WTC11 (cell line): ENCODE data around the gene TREML1. TPM values are rescaled to one million over a fixed set of nuclear protein-coding genes. Genes with fewer than 3 reads are reported as not detected.

Experiments
- ATAC-seq: fragments of 200-7000 bp; cut with Tn5 transposase; 2 replicates; pipeline ENCODE4 v1.10.0; 2021; ENCODE audit warnings: mild to moderate bottlenecking, moderate library complexity
- CTCF ChIA-PET: fragments of 300-600 bp; sonication (Branson Sonifier 250); formaldehyde crosslinking; loops from one replicate; lab custom pipeline; 2021; ENCODE audit warnings: antibody characterized with exemption; lab: Charles Lee
- POLR2A ChIA-PET: fragments of 350-600 bp; sonication (Branson Sonifier 250); formaldehyde crosslinking; loops from one replicate; lab custom pipeline; 2021; ENCODE audit warnings: antibody characterized with exemption; lab: Charles Lee
- DNase-seq: peaks from one replicate; pipeline ENCODE4 v3.0.0; 2021; ENCODE audit warnings: low spot score
- H3K27ac Mint-ChIP-seq: 2 replicates; pipeline ENCODE4 v1.8.0; 2021; ENCODE audit warnings: mixed read lengths
- H3K27me3 Mint-ChIP-seq: 2 replicates; pipeline ENCODE4 v1.8.0; 2021; ENCODE audit warnings: low read depth, mild to moderate bottlenecking, moderate library complexity, mixed read lengths
- H3K36me3 Mint-ChIP-seq: 2 replicates; pipeline ENCODE4 v1.8.0; 2021; ENCODE audit warnings: mixed read lengths
- H3K4me1 Mint-ChIP-seq: 2 replicates; pipeline ENCODE4 v1.8.0; 2022; ENCODE audit warnings: mixed read lengths
- H3K4me3 Mint-ChIP-seq: 2 replicates; pipeline ENCODE4 v1.8.0; 2021; ENCODE audit warnings: mild to moderate bottlenecking, moderate library complexity, mixed read lengths
- H3K9me3 Mint-ChIP-seq: 2 replicates; pipeline ENCODE4 v1.8.0; 2021; ENCODE audit warnings: mixed read lengths
- ATF1 ChIP-seq: sonication (generic); formaldehyde crosslinking; IDR thresholded peaks from 2 replicates; pipeline ENCODE4 v1.8.1; 2023; ENCODE audit warnings: mild to moderate bottlenecking, moderate library complexity, missing genetic modification reagents
- CBFB ChIP-seq: sonication (generic); formaldehyde crosslinking; IDR thresholded peaks from 2 replicates; pipeline ENCODE4 v1.8.1; 2022; ENCODE audit warnings: mild to moderate bottlenecking, low read depth, missing genetic modification reagents
- FOXK1 ChIP-seq: sonication (generic); formaldehyde crosslinking; IDR thresholded peaks from 2 replicates; pipeline ENCODE4 v1.8.0; 2022; ENCODE audit warnings: mild to moderate bottlenecking, moderate library complexity, missing genetic modification reagents
- GRHL2 ChIP-seq: fragments of 250-450 bp; sonication (Bioruptor Pico); IDR thresholded peaks from 2 replicates; pipeline ENCODE4 v1.8.0; 2022; ENCODE audit warnings: mild to moderate bottlenecking, moderate library complexity; ENCODE audit not compliant: insufficient replicate concordance, severe bottlenecking
- HMGA2 ChIP-seq: fragments of 250-450 bp; sonication (Bioruptor Pico); IDR thresholded peaks from 2 replicates; pipeline ENCODE4 v1.4.0; 2021; ENCODE audit warnings: mild to moderate bottlenecking, moderate library complexity
- JUN ChIP-seq: sonication (generic); formaldehyde crosslinking; IDR thresholded peaks from 2 replicates; pipeline ENCODE4 v1.8.0; 2023; ENCODE audit warnings: mild to moderate bottlenecking, missing genetic modification reagents
- MYBL2 ChIP-seq: sonication (generic); formaldehyde crosslinking; IDR thresholded peaks from 2 replicates; pipeline ENCODE4 v1.8.1; 2023; ENCODE audit warnings: mild to moderate bottlenecking, moderate library complexity, missing genetic modification reagents
- NFATC4 ChIP-seq: fragments of 250-450 bp; sonication (Bioruptor Pico); IDR thresholded peaks from 2 replicates; pipeline ENCODE4 v1.9.0; 2021; ENCODE audit warnings: mild to moderate bottlenecking
- NFYB ChIP-seq: sonication (generic); formaldehyde crosslinking; conservative IDR thresholded peaks from 2 replicates; pipeline ENCODE4 v1.8.0; 2022; ENCODE audit warnings: low read depth, missing genetic modification reagents
- NR1H2 ChIP-seq: sonication (generic); formaldehyde crosslinking; IDR thresholded peaks from 2 replicates; pipeline ENCODE4 v1.9.0; 2021; ENCODE audit warnings: mild to moderate bottlenecking, moderate library complexity, missing genetic modification reagents
- NR2C2 ChIP-seq: sonication (generic); formaldehyde crosslinking; IDR thresholded peaks from 2 replicates; pipeline ENCODE4 v1.8.0; 2022; ENCODE audit warnings: mild to moderate bottlenecking, missing genetic modification reagents
- OVOL2 ChIP-seq: fragments of 250-450 bp; sonication (Bioruptor Pico); IDR thresholded peaks from 2 replicates; pipeline ENCODE4 v1.9.0; 2021; ENCODE audit warnings: mild to moderate bottlenecking, borderline replicate concordance
- RELA ChIP-seq: sonication (generic); formaldehyde crosslinking; IDR thresholded peaks from 2 replicates; pipeline ENCODE4 v1.8.1; 2022; ENCODE audit warnings: missing genetic modification reagents, mild to moderate bottlenecking, borderline replicate concordance
- RORB ChIP-seq: fragments of 250-450 bp; sonication (Bioruptor Pico); IDR thresholded peaks from 2 replicates; pipeline ENCODE4 v1.9.0; 2021; ENCODE audit warnings: mild to moderate bottlenecking
- SOX15 ChIP-seq: fragments of 250-450 bp; sonication (Bioruptor Pico); IDR thresholded peaks from 2 replicates; pipeline ENCODE4 v1.9.0; 2021; ENCODE audit warnings: mild to moderate bottlenecking
- SP1 ChIP-seq: sonication (generic); formaldehyde crosslinking; conservative IDR thresholded peaks from 2 replicates; pipeline ENCODE4 v1.8.1; 2022; ENCODE audit warnings: missing genetic modification reagents
- TEAD4 ChIP-seq: sonication (generic); formaldehyde crosslinking; IDR thresholded peaks from 2 replicates; pipeline ENCODE4 v1.8.0; 2022; ENCODE audit warnings: mild to moderate bottlenecking, missing genetic modification reagents
- TP53 ChIP-seq: sonication (generic); formaldehyde crosslinking; IDR thresholded peaks from 2 replicates; pipeline ENCODE4 v1.8.1; 2023; ENCODE audit warnings: mild to moderate bottlenecking, missing genetic modification reagents
- ZBTB21 ChIP-seq: sonication (generic); formaldehyde crosslinking; IDR thresholded peaks from 2 replicates; pipeline ENCODE4 v1.8.1; 2023; ENCODE audit warnings: mild to moderate bottlenecking, missing genetic modification reagents, borderline replicate concordance
- ZNF219 ChIP-seq: sonication (generic); formaldehyde crosslinking; IDR thresholded peaks from 2 replicates; pipeline ENCODE4 v1.8.0; 2023; ENCODE audit warnings: missing genetic modification reagents, mild to moderate bottlenecking, borderline replicate concordance
- ZNF396 ChIP-seq: fragments of 250-450 bp; sonication (Bioruptor Pico); IDR thresholded peaks from 2 replicates; pipeline ENCODE4 v1.8.0; 2021; ENCODE audit warnings: mild to moderate bottlenecking, moderate library complexity, borderline replicate concordance
- ZNF423 ChIP-seq: fragments of 250-450 bp; sonication (Bioruptor Pico); IDR thresholded peaks from 2 replicates; pipeline ENCODE4 v2.1.2; 2022; ENCODE audit warnings: mild to moderate bottlenecking, moderate library complexity
- ZNF671 ChIP-seq: fragments of 250-450 bp; sonication (Bioruptor Pico); IDR thresholded peaks from 2 replicates; pipeline ENCODE4 v1.8.0; 2021; ENCODE audit warnings: mild to moderate bottlenecking
- total RNA-seq: library from RNA; stranded (reverse); gene quantifications from 3 replicates; pipeline ENCODE4 v1.2.3, GENCODE V29; 2021
- TF ChIP-seq, protein P1 (sequence below): sonication (generic); formaldehyde crosslinking; conservative IDR thresholded peaks from 2 replicates; pipeline ENCODE4 v1.8.1; 2022; ENCODE audit warnings: mild to moderate bottlenecking, missing genetic modification reagents
- TF ChIP-seq, protein P2 (sequence below): fragments of 250-450 bp; sonication (Bioruptor Pico); IDR thresholded peaks from 2 replicates; pipeline ENCODE4 v2.1.2; 2022; ENCODE audit warnings: mild to moderate bottlenecking, moderate library complexity
- TF ChIP-seq, protein P3 (sequence below): sonication (generic); formaldehyde crosslinking; IDR thresholded peaks from 2 replicates; pipeline ENCODE4 v1.8.0; 2022; ENCODE audit warnings: mild to moderate bottlenecking, missing genetic modification reagents
- TF ChIP-seq, protein P4 (sequence below): fragments of 250-450 bp; sonication (Bioruptor Pico); IDR thresholded peaks from 2 replicates; pipeline ENCODE4 v1.8.0; 2021; ENCODE audit warnings: mild to moderate bottlenecking
- TF ChIP-seq, protein P5 (sequence below): sonication (generic); formaldehyde crosslinking; IDR thresholded peaks from 2 replicates; pipeline ENCODE4 v1.8.1; 2022; ENCODE audit warnings: low read depth, mild to moderate bottlenecking, moderate library complexity, missing genetic modification reagents, borderline replicate concordance

Gene TREML1
- total RNA-seq, 1 experiment from 2014 or later = not detected

DNA sequence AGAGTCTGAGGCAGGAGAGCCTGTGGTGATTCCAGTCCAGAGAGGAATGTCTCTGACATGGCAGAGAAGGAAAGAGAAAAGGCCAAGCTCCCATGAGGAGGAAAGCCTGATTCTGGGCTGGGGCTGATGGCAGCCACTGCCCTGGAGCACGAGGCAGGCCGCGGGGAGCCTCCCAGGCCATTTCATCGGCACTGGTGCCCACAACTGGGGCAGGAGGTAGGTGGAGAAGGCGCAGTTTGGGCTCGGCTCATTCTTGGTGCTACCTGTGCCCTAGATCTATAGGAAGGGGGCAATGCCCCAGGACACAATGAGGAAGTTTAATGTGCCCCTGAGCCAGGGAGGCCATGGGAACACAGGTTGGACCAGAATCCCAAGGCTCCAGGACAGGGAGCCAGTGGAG, 2.6 kb upstream of the TREML1 start:
- peaks cover 3% of the 10 kb centered on the region; the same call in 1 of the 2 replicates for H3K27me3 Mint-ChIP-seq

DNA sequence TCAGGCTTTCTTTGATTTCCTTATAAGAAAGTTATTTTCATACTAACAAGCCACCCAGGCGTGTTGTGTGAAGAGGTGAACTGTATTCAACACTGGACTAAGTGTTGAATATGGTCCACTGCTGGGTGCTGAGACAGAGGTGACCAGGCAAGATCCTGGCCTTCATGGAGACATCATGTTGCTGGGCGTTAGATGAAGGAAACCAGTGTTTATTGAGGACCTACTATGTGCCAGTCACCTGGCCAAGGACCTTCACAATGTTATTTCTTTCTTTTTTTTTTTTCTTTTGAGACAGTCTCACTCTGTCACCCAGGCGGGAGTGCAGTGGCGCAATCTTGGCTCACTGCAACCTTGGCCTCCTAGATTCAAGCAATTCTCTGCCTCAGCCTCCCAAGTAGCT, 1.9 kb upstream of the TREML1 start:
- ATAC-seq (no peak), DNase-seq (no peak)
- Mint-ChIP-seq H3K4me3 (no peak overlapping the region), H3K27ac (no peak overlapping the region), H3K27me3 (peaks cover 5% of the 10 kb centered on the region), H3K4me1 (peaks cover 11% of the 10 kb centered on the region), H3K36me3 (no peaks in the 10 kb centered on the region), H3K9me3 (no peaks in the 10 kb centered on the region)
- POLR2A ChIA-PET = no interaction called here
- TF ChIP-seq NR2C2 (CRISPR knock-in tag) = no peak
- no peak for TF ChIP-seq JUN (CRISPR knock-in tag)
- TF ChIP-seq NFYB (CRISPR knock-in tag) = no peak
- TF ChIP-seq GRHL2 (CRISPR knock-in tag) = no peak
- TF ChIP-seq ZNF671 (CRISPR knock-in tag) = no peak
- TF ChIP-seq ZNF219 (CRISPR knock-in tag) = no peak
- no peak for TF ChIP-seq ATF1 (CRISPR knock-in tag)
- TF ChIP-seq ZBTB21 (CRISPR knock-in tag) = no peak
- TF ChIP-seq, protein P1, sequence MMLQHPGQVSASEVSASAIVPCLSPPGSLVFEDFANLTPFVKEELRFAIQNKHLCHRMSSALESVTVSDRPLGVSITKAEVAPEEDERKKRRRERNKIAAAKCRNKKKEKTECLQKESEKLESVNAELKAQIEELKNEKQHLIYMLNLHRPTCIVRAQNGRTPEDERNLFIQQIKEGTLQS (CRISPR knock-in tag) = no peak
- no peak for TF ChIP-seq RORB (CRISPR knock-in tag)
- no peak for TF ChIP-seq MYBL2 (CRISPR knock-in tag)
- no peak for TF ChIP-seq SP1 (CRISPR knock-in tag)
- TF ChIP-seq, protein P2, sequence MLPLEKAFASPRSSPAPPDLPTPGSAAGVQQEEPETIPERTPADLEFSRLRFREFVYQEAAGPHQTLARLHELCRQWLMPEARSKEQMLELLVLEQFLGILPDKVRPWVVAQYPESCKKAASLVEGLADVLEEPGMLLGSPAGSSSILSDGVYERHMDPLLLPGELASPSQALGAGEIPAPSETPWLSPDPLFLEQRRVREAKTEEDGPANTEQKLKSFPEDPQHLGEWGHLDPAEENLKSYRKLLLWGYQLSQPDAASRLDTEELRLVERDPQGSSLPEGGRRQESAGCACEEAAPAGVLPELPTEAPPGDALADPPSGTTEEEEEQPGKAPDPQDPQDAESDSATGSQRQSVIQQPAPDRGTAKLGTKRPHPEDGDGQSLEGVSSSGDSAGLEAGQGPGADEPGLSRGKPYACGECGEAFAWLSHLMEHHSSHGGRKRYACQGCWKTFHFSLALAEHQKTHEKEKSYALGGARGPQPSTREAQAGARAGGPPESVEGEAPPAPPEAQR (CRISPR knock-in tag) = no peak
- no peak for TF ChIP-seq HMGA2 (CRISPR knock-in tag)
- no peak for TF ChIP-seq OVOL2 (CRISPR knock-in tag)
- TF ChIP-seq, protein P3, sequence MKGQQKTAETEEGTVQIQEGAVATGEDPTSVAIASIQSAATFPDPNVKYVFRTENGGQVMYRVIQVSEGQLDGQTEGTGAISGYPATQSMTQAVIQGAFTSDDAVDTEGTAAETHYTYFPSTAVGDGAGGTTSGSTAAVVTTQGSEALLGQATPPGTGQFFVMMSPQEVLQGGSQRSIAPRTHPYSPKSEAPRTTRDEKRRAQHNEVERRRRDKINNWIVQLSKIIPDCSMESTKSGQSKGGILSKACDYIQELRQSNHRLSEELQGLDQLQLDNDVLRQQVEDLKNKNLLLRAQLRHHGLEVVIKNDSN (CRISPR knock-in tag) = no peak
- no peak for TF ChIP-seq NFATC4
- no peak for TF ChIP-seq ZNF423
- TF ChIP-seq TEAD4 (CRISPR knock-in tag) = no peak
- TF ChIP-seq FOXK1 (CRISPR knock-in tag) = no peak
- CTCF ChIA-PET = no interaction called here

More for the DNA sequence above, 2.6 kb upstream of the TREML1 start:
- ChIA-PET POLR2A (no interaction called here), CTCF (no interaction called here)
- Mint-ChIP-seq H3K4me1 (peaks cover 11% of the 10 kb centered on the region), H3K36me3 (no peaks in the 10 kb centered on the region), H3K9me3 (no peaks in the 10 kb centered on the region), H3K27ac (no peak overlapping the region), H3K4me3 (no peak overlapping the region)
- DNase-seq (no peak), ATAC-seq (no peak)
- TF ChIP-seq, protein P4, sequence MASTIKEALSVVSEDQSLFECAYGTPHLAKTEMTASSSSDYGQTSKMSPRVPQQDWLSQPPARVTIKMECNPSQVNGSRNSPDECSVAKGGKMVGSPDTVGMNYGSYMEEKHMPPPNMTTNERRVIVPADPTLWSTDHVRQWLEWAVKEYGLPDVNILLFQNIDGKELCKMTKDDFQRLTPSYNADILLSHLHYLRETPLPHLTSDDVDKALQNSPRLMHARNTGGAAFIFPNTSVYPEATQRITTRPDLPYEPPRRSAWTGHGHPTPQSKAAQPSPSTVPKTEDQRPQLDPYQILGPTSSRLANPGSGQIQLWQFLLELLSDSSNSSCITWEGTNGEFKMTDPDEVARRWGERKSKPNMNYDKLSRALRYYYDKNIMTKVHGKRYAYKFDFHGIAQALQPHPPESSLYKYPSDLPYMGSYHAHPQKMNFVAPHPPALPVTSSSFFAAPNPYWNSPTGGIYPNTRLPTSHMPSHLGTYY = no peak
- TF ChIP-seq CBFB (CRISPR knock-in tag) (no peak), RELA (CRISPR knock-in tag) (no peak), OVOL2 (CRISPR knock-in tag) (no peak), ZNF671 (CRISPR knock-in tag) (no peak), TP53 (no peak), SOX15 (CRISPR knock-in tag) (no peak), NR1H2 (CRISPR knock-in tag) (no peak), ZNF396 (CRISPR knock-in tag) (no peak)
- TF ChIP-seq, protein P5, sequence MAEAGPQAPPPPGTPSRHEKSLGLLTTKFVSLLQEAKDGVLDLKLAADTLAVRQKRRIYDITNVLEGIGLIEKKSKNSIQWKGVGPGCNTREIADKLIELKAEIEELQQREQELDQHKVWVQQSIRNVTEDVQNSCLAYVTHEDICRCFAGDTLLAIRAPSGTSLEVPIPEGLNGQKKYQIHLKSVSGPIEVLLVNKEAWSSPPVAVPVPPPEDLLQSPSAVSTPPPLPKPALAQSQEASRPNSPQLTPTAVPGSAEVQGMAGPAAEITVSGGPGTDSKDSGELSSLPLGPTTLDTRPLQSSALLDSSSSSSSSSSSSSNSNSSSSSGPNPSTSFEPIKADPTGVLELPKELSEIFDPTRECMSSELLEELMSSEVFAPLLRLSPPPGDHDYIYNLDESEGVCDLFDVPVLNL (CRISPR knock-in tag) = no peak
